HG03280 (cell line): ENCODE measurements around the gene TRIP11.
A peak's percentile ranks its signal among the peaks of the same experiment; 100 is the strongest.

Source experiments
- ATAC-seq: cut with Tn5 transposase; IDR thresholded peaks from one replicate; pipeline ENCODE4 v1.9.1; 2021; ENCODE audit warnings: mild to moderate bottlenecking, moderate library complexity; ENCODE audit not compliant: unreplicated experiment

The TRIP11 gene

GRCh38 chr14:92012121-92012748, 27.6 kb downstream of the TRIP11 start:
- ATAC-seq = no peak

GRCh38 chr14:92010644-92011043, 29.2 kb downstream of the TRIP11 start:
- ATAC-seq = no peak

DNA sequence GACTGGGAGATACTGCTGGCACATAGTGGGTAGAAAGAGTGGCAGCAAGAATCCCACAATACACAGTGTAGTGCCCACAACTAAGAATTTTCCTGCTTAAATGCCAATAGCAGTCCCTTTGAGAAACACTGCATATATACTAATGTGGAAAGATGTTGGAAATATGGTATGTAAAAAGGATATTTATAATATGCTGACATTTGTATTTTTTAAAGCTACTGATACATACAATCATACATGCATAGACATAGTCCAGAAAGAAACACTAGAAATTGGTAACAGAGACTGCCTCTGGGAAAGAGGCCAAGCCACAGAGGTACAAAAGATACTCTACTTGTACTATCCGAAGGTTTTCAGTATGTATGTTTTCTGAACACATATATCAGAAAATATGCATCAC, 30.3 kb downstream of the TRIP11 start:
- no peak for ATAC-seq

- ATAC-seq = no peak
Observed at GRCh38 chr14:92005019-92005418, 34.8 kb downstream of the TRIP11 start.

GRCh38 chr14:92004062-92004461, 35.8 kb downstream of the TRIP11 start:
- no peak for ATAC-seq

- ATAC-seq = no peak
Observed at GRCh38 chr14:91998667-91999570, 40.9 kb downstream of the TRIP11 start.

DNA sequence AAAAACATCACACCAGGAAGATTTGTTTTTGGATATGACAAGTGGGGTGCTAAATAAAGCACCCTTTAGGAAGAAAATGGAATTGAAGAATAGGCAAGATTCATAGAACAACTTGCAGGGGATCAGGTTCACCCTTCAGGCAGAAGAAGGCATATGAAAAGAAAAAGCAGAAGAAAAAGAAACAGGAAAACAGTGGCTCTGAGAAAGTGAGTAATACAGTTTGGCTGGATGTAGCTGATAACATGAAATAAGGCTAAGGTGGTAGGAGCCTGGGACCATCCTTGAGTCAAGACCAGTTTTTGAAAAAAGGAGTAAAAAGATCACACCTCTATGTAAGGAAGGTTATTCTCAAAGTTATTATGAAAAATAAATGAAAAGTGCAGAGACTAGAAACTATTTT, 42.4 kb downstream of the TRIP11 start:
- no peak for ATAC-seq

DNA sequence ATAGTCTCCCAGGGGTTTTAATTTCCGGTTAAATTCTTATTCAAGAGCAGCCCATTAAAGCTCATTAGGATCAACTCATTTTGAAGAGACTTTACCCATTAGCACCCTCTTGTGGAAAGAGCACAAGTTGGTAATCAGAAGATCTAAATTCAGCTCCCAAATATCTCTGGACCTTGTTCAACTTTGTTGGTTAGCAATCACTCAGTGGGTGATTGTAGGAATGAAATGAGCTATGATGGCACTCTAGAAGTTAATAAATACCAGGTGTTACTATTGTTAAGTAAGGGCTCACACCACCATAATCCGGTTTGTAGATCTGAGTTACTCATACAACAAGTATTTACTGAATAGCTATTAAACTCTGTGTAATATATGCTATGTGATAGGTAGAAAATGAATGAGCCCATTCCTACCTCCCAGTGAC, 42.9 kb downstream of the TRIP11 start:
- no peak for ATAC-seq

DNA sequence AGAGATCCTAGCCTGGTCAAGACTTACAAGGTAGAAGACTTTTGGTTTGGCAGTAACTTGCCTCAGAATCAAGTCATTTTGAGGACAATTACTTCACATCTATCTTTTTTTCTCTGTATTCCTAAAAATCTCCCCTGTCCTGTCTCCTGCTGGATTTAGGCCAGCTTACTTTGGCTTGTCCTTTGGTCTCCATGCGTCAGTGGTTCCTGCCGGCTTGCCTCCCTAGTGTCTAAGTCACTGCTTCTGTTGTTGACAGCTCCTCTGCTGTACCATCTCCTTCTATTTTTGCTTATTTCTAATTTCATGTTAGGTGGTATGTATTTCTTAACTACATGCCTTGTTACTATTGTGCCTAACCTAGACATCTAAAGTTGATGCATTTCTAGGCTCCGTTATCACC, 52.7 kb downstream of the TRIP11 start:
- ATAC-seq = no peak

DNA sequence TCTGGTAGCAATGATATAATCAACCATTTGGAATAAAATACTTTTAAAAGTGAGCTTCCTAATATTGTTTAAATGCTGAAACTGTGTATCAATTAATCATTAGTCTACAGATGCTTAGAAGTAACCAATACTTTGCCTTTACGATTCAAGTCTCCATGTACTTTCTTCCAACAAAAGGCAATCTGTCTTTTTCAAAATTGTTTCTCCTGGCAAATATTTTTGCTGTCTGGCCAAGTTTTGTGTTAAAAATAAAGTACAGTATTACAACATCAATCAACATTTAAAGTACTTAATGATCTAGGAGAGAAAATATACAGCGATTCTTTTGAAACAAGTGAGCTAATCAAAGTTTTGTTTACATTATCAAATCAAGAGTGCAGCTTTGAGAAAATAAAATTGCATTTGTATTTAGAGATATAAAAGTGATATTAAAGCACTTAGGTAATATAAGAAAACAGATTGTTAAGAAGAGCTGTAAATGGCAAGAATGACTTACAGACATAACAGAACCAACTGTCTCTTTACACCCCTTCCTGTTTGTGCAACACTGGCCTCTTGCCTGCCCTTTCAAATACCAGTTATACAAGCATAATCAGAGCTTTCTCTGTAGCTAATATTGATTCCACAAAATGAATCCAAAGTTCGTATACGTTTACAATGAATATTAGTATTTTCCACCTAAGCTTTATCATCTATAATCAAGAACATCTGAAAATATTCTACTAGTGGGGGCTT, 54.2 kb downstream of the TRIP11 start:
- ATAC-seq = no peak

DNA sequence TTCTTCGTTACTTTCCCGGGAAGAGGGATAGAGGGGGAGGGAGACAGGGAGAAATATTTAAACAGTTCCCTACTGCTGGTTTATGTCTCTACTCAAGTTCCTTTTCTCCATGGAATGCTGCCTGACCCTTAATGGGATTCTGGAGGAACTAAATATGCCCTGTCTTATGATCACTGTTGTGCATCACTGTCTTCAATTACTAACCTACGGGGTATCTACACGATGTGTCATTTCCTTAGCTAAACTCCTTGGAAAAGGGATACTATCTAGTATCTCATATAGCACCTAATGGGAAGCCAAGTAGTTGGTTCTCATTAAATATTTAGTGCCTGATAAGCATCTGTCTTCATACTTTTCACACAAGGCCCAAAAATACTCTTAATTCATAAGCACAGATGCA, 54.9 kb downstream of the TRIP11 start:
- no peak for ATAC-seq

- no peak for ATAC-seq
Observed at GRCh38 chr14:91983588-91983987, 56.3 kb downstream of the TRIP11 start.

DNA sequence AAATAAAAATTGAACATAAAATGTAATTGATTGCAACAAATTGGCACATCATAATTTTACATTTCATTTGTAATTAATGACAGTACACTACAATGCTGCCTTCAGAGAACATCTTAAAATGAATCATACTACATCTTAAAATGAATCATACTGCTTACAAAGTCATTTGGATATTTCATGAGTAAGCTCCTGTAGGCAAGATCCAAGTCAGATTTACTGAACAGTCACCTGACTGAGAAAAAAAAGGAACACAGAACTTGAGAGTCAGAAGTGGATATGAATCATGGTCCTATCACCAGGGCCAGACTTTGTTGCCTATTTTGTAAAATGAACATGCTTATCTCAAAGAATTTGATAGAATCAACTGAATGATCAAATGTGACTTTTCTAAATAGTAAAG, 59.7 kb downstream of the TRIP11 start:
- peak; percentile 60 for ATAC-seq

DNA sequence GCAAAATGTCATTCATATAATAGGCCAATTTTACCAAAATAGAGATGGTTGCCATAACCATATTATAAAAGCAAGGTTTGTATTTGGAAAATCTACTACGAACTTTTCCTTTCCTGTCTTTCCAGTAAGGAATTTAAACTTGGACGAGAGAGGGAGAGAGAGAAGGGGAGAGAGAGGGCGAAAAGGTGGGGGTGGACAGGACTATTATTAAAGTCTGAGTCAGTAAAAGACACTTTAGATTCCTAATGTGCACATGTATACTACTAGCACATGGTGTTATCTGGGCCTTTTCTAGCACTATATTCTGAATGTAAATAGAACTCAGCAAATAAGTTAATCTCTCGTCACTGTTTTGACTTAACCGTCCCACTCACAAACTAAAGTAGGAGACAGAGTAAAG, 62.0 kb downstream of the TRIP11 start:
- ATAC-seq = no peak

GRCh38 chr14:91975763-91976162, 64.1 kb downstream of the TRIP11 start:
- ATAC-seq = no peak

DNA sequence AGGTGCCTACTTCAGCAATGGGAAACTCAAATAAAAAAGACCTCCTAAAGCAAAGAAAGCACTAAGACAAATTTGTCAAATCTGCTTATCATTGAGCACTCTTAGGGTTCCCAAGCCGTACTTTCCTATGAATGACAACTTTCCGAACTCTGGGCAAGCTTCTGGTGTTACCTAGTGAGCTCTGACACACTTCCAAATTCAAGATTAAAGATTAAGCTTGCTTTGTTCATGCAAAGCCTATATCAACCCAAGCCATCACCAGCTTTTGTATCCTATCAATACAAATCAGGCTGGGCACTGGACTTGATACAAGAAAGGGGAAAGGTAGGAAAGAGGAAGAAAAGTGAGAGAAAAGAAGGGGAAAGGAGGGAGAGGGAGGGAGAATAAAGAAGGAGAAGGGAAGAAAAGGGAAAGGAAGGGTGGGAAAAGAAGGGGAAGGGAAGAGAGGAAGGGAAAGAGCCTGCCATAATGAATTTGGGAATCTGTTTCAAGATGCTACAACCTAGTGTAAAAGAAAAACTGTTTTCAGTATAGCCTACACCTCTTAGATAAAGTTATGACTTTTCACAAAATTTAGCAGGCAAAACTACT, 68.6 kb downstream of the TRIP11 start:
- no peak for ATAC-seq

DNA sequence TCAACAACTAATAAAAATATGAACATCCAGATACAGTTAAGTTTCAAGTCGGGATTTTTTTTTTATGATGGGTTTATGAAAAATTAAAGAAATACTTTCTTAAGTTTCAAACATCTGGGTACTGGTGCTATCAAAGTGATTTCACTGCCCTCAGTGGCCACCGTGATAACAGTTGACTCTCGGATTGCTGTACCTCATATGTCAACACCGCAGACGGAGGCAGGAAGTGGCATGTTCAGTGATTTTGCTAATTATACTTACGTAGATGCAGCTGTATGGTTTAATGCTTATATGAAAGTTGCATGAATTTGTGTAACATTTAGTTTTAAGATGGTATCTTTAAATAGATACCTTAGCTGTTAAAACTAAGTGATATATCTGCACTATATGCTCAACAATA, 71.6 kb downstream of the TRIP11 start:
- ATAC-seq = no peak

- no peak for ATAC-seq
Observed at GRCh38 chr14:91964724-91965123, 75.1 kb downstream of the TRIP11 start.

DNA sequence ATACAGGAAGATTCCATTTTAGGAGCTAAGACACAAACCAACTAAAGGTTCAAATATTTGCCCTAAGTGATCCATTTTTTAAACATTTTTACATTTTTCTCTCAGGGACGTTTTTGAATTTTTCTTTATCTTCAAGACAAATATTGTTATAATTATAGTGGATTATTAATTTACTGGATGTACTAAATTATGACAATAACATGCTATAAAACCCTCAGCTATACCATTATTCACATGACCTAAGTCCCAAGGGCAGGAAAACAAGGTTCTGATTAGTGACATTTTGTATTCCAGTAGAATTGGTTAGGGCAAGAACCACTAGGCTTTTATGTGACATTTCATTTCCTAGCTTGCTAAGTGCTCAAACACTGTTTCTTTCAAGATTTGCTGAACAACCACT, 75.8 kb downstream of the TRIP11 start:
- no peak for ATAC-seq

DNA sequence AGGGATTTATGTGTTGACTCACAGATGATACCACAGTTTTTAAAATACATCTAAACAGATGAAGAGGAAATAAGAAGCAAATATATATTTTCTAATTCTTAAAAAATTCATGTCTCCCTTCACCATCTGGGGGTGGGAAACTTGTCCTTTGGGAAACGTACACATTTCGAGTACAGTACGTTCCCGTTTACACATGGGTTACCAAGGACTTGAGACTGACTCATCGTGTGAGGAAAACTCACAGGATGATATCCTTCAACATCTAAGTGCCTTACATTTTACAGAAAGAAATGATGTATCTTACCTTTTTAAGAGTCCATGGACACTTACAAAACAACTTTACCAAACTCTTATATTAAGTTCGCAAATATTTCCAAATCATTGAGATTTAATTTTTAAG, 76.4 kb downstream of the TRIP11 start:
- ATAC-seq = no peak
